AG04449 (cell line): ENCODE measurements around the gene LRRC8C.
A peak's percentile ranks its signal among the peaks of the same experiment; 100 is the strongest.
"Not testable (repeated sequence)": the region's sequence is repeated elsewhere in the genome, so short reads cannot be mapped to it uniquely, and the experiment has no call there.

Source experiments
- CTCF ChIA-PET: fragments of 350-600 bp; formaldehyde crosslinking; extraction: SDS; loops from one replicate; lab custom pipeline; 2021; ENCODE audit warnings: antibody characterized with exemption; lab: Yijun Ruan, JAX
- POLR2A ChIA-PET: fragments of 400-600, 350-600 bp; formaldehyde crosslinking; extraction: SDS; loops from one replicate; lab custom pipeline; 2020; ENCODE audit warnings: antibody characterized with exemption, inconsistent platforms; lab: Yijun Ruan, JAX
- DNase-seq: peaks from one replicate; pipeline ENCODE4 v3.0.0-alpha.2; 2010; ENCODE audit warnings: low read depth, low spot score
- H3K4me3 ChIP-seq: 2 replicates; pipeline ENCODE4 v1.5.1; 2011; ENCODE audit warnings: low read depth, mild to moderate bottlenecking, control low read depth, low read length
- TF ChIP-seq, protein P1 (sequence below): IDR thresholded peaks from one replicate; pipeline ENCODE4 v1.5.1; 2011; ENCODE audit warnings: mild to moderate bottlenecking, moderate library complexity, low read length, control low read depth, inconsistent platforms; ENCODE audit not compliant: insufficient read depth; ENCODE audit errors: missing control alignments

Gene LRRC8C

DNA sequence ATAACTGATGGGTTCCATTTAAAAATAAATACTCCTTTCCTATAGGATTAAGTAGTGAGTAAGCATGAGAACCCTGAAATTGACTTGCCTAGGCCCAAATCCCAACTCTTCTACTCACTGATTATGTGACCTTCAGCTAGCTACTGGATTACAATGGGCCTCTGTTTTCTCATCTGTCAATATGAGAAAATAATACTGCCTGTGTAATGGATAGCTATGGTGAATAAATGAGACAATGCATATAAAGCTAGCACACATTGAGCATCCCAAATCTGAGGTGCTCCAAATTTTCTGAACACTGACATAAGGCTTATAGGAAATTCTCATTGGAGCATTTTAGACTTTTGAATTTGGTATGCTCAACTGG is 5.3 kb upstream of the LRRC8C start:
- TF ChIP-seq, protein P1, sequence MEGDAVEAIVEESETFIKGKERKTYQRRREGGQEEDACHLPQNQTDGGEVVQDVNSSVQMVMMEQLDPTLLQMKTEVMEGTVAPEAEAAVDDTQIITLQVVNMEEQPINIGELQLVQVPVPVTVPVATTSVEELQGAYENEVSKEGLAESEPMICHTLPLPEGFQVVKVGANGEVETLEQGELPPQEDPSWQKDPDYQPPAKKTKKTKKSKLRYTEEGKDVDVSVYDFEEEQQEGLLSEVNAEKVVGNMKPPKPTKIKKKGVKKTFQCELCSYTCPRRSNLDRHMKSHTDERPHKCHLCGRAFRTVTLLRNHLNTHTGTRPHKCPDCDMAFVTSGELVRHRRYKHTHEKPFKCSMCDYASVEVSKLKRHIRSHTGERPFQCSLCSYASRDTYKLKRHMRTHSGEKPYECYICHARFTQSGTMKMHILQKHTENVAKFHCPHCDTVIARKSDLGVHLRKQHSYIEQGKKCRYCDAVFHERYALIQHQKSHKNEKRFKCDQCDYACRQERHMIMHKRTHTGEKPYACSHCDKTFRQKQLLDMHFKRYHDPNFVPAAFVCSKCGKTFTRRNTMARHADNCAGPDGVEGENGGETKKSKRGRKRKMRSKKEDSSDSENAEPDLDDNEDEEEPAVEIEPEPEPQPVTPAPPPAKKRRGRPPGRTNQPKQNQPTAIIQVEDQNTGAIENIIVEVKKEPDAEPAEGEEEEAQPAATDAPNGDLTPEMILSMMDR, result no peak
- ChIA-PET POLR2A (no interaction called here), CTCF (interaction anchor here (1.7 to 16.8 kb wide), 3 partner anchors 8 to 134 kb away, joined by 5 to 259 read pairs (median 5); no protein-coding TSS in a partner anchor)
- no peak overlapping the region for H3K4me3 ChIP-seq
- no peak for DNase-seq

- CTCF ChIA-PET, result interaction anchor here (0.8 to 16.8 kb wide), 5 partner anchors 10 to 146 kb away, joined by 3 to 259 read pairs (median 5); no protein-coding TSS in a partner anchor
- H3K4me3 ChIP-seq, result no peak overlapping the region
- DNase-seq, result no peak
- POLR2A ChIA-PET, result no interaction called here
- TF ChIP-seq, protein P1, result no peak
Observed at GRCh38 chr1:89629146-89629545, 3.8 kb upstream of the LRRC8C start.

GRCh38 chr1:89629600-89629999 is 3.3 kb upstream of the LRRC8C start:
- CTCF ChIA-PET, result interaction anchor here (0.8 to 16.8 kb wide), 6 partner anchors 10 to 146 kb away, joined by 3 to 259 read pairs (median 8); no protein-coding TSS in a partner anchor
- POLR2A ChIA-PET, H3K4me3 ChIP-seq, DNase-seq: not testable (repeated sequence)

- POLR2A ChIA-PET, result no interaction called here
- DNase-seq, result no peak
- no peak overlapping the region for H3K4me3 ChIP-seq
- CTCF ChIA-PET, result interaction anchor here (0.8 to 16.8 kb wide), 5 partner anchors 10 to 147 kb away, joined by 3 to 259 read pairs (median 10); no protein-coding TSS in a partner anchor
- TF ChIP-seq, protein P1, result no peak
Observed at GRCh38 chr1:89630048-89630447, 2.9 kb upstream of the LRRC8C start.

DNA sequence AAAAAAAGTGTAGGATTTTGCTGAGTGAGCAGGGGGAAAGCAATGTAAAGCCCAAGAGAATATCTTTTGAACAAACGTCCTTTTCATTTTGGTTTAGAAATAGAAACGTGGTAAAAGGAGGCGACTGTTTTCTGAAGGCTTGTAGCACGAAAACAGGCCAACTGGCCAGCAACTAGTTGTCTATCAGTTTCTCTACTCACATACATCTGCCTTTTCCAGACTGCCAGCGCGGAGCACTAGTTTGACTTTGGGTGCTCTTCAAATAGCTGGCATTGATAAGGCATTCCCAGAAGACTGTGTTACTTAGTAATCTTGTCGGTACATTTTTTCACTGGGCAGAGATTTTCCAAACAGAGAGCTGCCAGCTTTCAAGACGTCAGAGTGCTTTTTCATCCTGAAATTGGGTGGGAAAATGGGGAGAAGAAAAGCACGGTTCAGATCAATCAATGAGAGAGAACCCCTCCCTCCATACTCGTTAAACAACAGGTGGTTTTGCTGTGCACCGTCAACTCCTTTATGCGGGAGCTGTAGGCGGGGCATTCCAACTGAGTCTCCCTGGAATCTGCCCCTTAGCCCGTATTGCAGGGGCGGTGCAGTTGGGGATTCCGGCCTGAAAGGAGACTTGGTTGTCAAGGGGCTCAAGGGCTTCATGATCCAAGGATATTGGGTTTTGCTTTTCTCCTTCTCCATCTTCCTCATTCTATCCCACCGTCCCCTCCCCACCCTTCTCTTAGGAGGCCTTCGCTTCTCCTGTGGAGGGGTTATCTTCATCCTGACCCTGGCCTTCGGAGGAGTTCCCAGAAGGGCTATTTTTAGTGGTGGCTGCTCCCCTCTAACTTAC is 884 bp upstream of the LRRC8C start:
- DNase-seq, result no peak
- POLR2A ChIA-PET, result interaction anchor here (1.0 to 1.5 kb wide), 2 partner anchors 77 to 131 kb away, joined by 4 to 8 read pairs; no protein-coding TSS in a partner anchor
- CTCF ChIA-PET, result interaction anchor here (0.6 to 16.8 kb wide), 16 partner anchors 8 to 1102 kb away, joined by 3 to 259 read pairs (median 4); no protein-coding TSS in a partner anchor

GRCh38 chr1:89633248-89633799 is 404 bp downstream of the LRRC8C start:
- CTCF ChIA-PET, result interaction anchor here (1.0 to 16.8 kb wide), 8 partner anchors 9 to 192 kb away, joined by 3 to 259 read pairs (median 5); no protein-coding TSS in a partner anchor
- H3K4me3 ChIP-seq, result peak overlapping the region; percentile 84
- POLR2A ChIA-PET, result interaction anchor here (1.5 kb wide), 1 partner anchor 130 kb away, joined by 8 read pairs; no protein-coding TSS in a partner anchor
- DNase-seq, result no peak
- TF ChIP-seq, protein P1, result no peak

More for the DNA sequence above, 884 bp upstream of the LRRC8C start:
- peak overlapping the region; percentile 84 for H3K4me3 ChIP-seq
- TF ChIP-seq, protein P1, result no peak
